ENCODE data around the gene RIBC1.
"Not testable (repeated sequence)": the region's sequence is repeated elsewhere in the genome, so short reads cannot be mapped to it uniquely, and the experiment has no call there.

The RIBC1 gene

DNA sequence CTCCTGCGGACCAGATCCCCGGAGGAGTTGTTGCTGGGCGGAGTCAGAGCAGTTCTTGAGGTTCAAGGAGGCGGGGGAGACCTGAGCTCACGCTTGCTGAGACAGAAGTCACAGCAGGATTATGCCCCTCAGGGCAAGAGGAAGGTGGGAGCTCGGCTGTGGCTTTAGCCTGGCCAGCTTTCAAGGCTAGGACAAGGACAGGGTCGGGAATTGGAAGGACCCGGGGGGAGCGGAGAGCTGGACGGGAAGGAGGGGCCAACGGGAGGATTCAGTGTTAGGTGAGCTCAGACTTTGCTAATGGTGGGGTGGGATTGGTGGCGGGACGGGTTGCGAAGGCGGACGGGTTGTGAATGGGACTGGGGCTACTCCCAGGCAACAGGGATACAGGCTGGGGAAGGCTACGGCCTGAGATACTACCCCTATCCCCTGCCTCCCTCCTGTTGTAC is at the start of gene RIBC1:
Gene RIBC1, plus strand, starts transcription at position 13 of the 446 bp plus-strand sequence. CDS start 3,404 bp downstream, outside the sequence.
- DNase-seq (ENCODE audit: low spot score) = no peak

- DNase-seq (ENCODE audit: low spot score) = no peak
Observed at GRCh38 chrX:53373307-53373706, 49.4 kb upstream of the RIBC1 start.

GRCh38 chrX:53374222-53374820 is 48.4 kb upstream of the RIBC1 start:
- DNase-seq (ENCODE audit: low spot score) = no peak

DNA sequence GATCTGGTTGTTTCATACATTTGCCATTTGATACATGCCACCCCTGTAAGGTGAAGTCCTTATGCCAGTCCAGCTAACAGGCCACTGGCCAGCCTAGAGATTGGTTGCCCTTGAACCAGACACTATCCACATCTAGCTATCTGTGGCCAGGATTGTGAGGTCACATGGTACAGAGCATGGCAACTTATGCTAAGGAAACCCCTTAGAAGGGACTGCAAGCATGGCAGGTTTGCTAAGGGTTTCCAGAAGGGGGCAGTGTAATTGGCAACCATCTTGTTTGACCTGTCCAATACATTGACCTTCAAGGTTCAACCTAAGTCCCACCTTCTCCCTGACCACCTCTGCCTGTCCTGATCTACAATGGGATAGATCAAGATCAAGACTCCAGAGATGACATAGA is 47.8 kb upstream of the RIBC1 start:
- no peak for DNase-seq (ENCODE audit: low spot score)

- no peak for DNase-seq (ENCODE audit: low spot score)
Observed at GRCh38 chrX:53376888-53377287, 45.8 kb upstream of the RIBC1 start.

- no peak for DNase-seq (ENCODE audit: low spot score)
Observed at GRCh38 chrX:53377464-53377863, 45.2 kb upstream of the RIBC1 start.

DNA sequence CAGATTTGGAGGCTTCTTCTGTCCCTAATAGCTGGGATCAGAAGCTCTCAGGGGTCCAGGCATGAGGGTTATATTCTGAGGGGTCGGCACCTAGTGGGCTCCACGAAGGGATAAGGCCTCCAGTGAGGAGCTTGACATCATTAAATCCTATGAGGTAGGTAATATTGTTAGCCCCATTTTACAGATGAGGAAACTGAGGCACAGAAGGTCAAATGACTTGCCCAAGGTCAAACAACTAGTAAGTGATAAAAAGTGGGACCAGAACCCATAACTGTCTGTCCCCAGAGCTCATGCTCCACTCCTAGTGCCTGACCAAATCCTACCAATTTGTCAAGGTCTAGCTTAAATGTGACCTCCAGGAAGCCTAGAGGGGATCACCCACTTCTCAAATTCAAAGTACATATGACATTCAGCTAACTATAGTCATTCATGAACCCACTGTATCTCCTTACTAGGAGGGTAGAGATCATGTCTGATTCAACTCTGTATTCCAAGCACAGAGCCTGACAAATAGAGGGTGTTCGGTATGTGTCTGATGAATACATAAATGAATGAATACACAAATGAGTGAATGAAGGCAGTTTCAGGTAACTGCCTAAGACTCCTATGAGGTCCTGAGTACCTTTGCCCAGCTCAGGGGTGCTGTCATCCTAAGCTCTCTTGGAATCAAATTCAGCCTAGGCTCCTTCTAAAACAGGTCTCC is 43.5 kb upstream of the RIBC1 start:
- DNase-seq (ENCODE audit: low spot score) = no peak

GRCh38 chrX:53379747-53380146 is 42.9 kb upstream of the RIBC1 start:
- DNase-seq (ENCODE audit: low spot score) = no peak

- DNase-seq (ENCODE audit: low spot score) = no peak
Observed at GRCh38 chrX:53383376-53384076, 39.1 kb upstream of the RIBC1 start.

GRCh38 chrX:53395605-53396298 is 26.9 kb upstream of the RIBC1 start:
- no peak for DNase-seq (ENCODE audit: low spot score)

DNA sequence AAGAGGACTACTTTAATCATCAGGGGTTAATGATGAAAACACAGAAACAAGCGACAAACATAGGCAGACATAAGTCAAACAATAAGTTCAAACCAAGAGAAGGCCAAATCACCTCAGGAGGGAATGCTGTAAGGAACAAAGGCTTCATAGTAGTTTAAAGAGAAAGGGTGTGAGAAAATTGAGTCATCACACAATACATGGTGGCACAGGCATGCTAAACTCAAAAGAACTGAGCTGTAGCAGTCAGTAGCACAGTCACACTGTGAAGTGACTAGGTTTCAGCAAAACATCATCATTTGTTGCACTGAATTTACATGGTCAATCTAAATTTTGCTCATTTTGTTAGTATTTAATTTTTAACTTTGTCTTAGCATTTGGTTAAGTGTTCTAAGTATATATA is 24.5 kb upstream of the RIBC1 start:
- DNase-seq (ENCODE audit: low spot score) = no peak

GRCh38 chrX:53403535-53403934 is 19.1 kb upstream of the RIBC1 start:
- no peak for DNase-seq (ENCODE audit: low spot score)

- no peak for DNase-seq (ENCODE audit: low spot score)
Observed at GRCh38 chrX:53412446-53412845, 10.2 kb upstream of the RIBC1 start.

DNA sequence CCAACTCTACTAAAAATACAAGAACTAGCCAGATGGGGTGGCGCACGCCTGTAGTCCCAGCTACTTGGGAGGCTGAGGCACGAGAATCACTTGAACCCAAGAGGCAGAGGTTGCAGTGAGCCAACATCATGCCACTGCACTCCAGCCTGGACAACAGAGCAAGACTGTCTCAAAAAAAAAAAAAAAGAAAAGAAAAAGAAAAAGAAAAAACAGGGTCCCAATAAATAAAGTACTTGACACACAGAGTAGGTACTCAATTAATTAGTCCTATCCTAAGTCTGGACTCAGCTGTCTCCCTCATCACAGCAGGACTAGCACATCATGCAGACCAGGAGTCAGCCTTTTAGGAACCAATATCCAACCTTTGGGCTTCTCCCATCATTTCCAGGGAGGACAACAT is 2.3 kb upstream of the RIBC1 start:
- not testable (repeated sequence) for DNase-seq (ENCODE audit: low spot score)

GRCh38 chrX:53421125-53421524 is 1.5 kb upstream of the RIBC1 start:
- no peak for DNase-seq (ENCODE audit: low spot score)

DNA sequence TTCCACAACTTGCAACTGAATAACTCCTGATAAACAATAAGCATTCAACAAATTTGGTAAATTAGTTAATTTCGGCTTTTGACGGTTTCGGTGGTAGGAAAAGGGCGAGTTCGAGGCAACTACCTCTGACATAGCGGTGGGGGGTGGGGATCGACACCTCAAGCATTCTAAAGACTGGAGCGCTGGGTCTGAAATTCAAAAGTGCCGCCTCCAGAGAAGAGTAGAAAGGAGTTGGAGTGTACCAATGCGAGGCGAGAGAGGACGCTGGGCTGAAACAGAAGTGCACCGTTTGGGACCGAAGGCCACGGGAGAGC is 944 bp upstream of the RIBC1 start:
- DNase-seq (ENCODE audit: low spot score) = peak; percentile 31

DNA sequence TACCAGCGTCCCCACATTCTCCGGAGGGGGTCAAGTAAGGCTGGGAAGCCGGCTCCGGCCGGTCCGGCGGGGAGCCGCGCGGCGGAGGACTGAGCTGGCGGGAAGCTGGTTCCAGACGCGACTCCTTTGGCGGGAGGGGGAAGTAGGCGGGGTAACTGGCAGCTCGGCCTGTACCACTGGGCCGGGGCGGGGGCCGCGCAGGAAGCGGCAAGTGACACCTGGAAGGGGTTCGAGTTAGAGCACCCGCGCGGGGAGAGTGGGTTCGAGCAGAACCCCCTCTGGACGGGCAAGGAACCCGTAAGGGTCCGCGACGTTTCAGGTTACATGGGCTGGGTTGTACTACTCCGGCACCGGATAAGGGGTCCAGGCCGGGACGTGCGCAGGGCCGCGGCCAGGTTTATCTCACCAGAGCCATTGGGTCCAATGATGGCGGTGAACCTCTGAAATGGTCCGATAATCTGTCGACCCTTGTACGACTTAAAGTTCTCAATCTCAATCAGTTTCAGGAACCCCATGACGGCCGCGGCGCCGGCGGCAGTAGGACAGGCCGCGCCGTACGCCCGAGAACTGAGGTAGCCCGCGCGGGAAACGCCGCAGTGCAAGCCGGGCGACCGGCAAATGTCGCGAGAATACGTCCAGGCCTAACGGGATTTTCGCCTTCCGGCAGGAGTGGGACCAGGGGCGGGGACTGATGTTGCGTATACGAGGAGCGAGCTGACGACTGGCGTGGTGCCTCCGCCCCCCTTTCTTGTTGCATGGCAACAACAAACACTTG is 400 bp upstream of the RIBC1 start, which contains the start of gene SMC1A:
Gene SMC1A, minus strand, starts transcription at position 569 of the 775 bp plus-strand sequence. Its CDS starts 54 bp downstream, at position 515.
- peak; percentile 87 for DNase-seq (ENCODE audit: low spot score)

DNA sequence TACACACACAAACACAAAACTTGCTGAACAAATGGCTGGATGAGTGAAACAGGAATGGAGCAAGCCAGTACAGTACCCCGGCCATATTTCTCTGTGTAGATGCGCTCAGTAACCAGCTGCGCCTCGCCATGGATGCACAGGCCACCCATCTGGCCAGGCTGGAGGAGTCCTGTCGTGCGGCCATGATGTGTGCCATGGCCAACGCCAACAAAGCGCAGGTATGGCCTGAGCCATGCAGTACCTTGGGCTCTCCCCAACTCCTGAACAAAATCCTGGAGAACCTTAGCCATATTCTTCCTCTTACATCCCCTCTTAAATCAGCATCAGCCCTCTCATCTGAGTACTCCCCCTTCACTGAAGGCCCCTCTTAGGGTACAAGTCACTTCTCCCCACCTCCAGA is 7.1 kb downstream of the RIBC1 start:
- DNase-seq (ENCODE audit: low spot score) = no peak

- DNase-seq (ENCODE audit: low spot score) = no peak
Observed at GRCh38 chrX:53430231-53430630, 7.6 kb downstream of the RIBC1 start.

DNA sequence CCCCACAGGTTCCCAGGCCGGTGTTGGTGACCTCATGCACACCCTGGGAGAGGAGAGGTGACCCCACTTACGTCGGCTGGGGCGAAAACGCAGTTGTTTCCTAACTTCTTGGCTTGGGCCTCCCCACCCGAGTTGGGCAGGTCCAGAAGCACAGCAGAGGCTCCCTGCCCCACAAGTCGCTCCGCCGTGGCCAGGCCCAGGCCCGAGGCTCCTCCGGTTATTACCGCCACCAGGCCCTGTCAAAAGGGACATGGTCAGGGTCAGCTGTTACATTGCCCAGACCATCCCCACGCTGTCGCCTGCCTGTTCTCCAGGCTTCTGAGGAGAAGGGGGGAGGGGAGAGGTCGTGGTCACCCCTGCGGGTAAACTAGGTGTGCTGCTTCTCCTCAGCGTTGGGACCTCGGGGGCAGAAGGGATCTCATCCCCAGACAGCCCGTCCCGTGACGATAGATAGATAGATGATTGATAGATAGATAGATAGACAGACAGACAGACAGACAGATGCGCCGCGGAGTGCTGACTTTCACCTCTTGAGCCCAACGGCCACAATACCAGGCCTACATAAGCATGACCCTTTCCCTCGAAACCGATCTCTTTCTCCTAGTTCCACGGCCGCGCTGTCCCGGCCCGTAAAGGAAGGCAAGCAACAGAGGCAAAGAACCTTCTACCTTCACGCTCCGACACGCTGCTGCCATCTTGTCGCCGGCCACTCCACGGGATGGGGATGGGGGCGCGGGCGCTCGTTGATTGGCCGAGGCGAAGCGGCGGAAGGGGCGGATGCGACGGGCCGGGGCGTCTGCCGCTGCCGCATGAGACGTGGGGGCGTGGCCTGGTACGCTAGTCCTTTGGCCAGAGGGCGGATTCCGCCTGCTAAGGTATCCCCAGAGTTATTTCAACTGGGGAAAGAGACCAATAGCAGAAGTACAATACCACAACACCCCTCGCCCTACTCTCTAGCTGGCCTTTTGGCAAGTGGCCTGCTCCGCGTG is 11.3 kb downstream of the RIBC1 start, which contains the start of gene HSD17B10:
Gene HSD17B10, minus strand, starts transcription at position 720 of the 989 bp plus-strand sequence. Its CDS starts 25 bp downstream, at position 695.
- peak; percentile 84 for DNase-seq (ENCODE audit: low spot score)
